Activated naive CD4-positive, alpha-beta T cell treated with anti-CD3 and anti-CD28 coated beads for 36 hours (primary cell): Measurements from ENCODE around the gene SDK1. TPM values are rescaled to one million over a fixed set of nuclear protein-coding genes. Genes with fewer than 3 reads are reported as not detected.
"Not testable (repeated sequence)": the region's sequence is repeated elsewhere in the genome, so short reads cannot be mapped to it uniquely, and the experiment has no call there.

Experiments used
- CTCF ChIA-PET: fragments of 350-600 bp; sonication (Branson Sonifier 250); formaldehyde crosslinking; loops from one replicate; lab custom pipeline; 2021; ENCODE audit warnings: antibody characterized with exemption; lab: Charles Lee
- DNase-seq: peaks from one replicate; pipeline ENCODE4 v3.0.0-alpha.2; 2020
- H3K27ac Mint-ChIP-seq: one replicate; pipeline ENCODE4 v1.8.0; 2021; ENCODE audit warnings: mild to moderate bottlenecking, mixed read lengths
- H3K27me3 Mint-ChIP-seq: one replicate; pipeline ENCODE4 v1.8.0; 2021; ENCODE audit warnings: low read depth, mixed read lengths
- H3K36me3 Mint-ChIP-seq: one replicate; pipeline ENCODE4 v1.8.0; 2021; ENCODE audit warnings: low read depth, mixed read lengths
- H3K4me1 Mint-ChIP-seq: one replicate; pipeline ENCODE4 v1.8.0; 2021; ENCODE audit warnings: low read depth, mixed read lengths
- H3K4me3 Mint-ChIP-seq: one replicate; pipeline ENCODE4 v1.8.0; 2021; ENCODE audit warnings: mild to moderate bottlenecking, moderate library complexity, mixed read lengths
- H3K9me3 Mint-ChIP-seq: one replicate; pipeline ENCODE4 v1.8.0; 2021; ENCODE audit warnings: mixed read lengths
- intact Hi-C: fragments of 100-400 bp; cut with micrococcal nuclease; formaldehyde crosslinking; loops from one replicate; pipeline ENCODE4 v1.15.1; 2023
- total RNA-seq, 2 experiments: library from RNA; stranded (reverse); gene quantifications; one replicate each; pipeline ENCODE4 v1.2.3, GENCODE V29; 2021

SDK1 gene
- total RNA-seq, 2 experiments from 2014 or later: 1.3 to 2.0 TPM

- Mint-ChIP-seq H3K36me3 (no peaks in the 10 kb centered on the region), H3K27ac (no peak overlapping the region), H3K4me1 (no peaks in the 10 kb centered on the region), H3K4me3 (no peak overlapping the region), H3K27me3 (peaks cover 19% of the 10 kb centered on the region), H3K9me3 (peaks cover 5% of the 10 kb centered on the region)
- CTCF ChIA-PET: no interaction called here
- intact Hi-C loops: no loop called here
- DNase-seq: no peak
Measured at GRCh38 chr7:4288791-4289394, 987.8 kb downstream of the SDK1 start.

GRCh38 chr7:4297165-4297917 lies 996.3 kb downstream of the SDK1 start:
- Mint-ChIP-seq H3K9me3 (peaks cover 16% of the 10 kb centered on the region), H3K27me3 (peaks cover 10% of the 10 kb centered on the region), H3K36me3 (no peaks in the 10 kb centered on the region), H3K4me1 (no peaks in the 10 kb centered on the region), H3K4me3 (no peak overlapping the region), H3K27ac (no peak overlapping the region)
- intact Hi-C loops: no loop called here
- CTCF ChIA-PET: no interaction called here
- no peak for DNase-seq

GRCh38 chr7:4297918-4298219 lies 996.8 kb downstream of the SDK1 start:
- Mint-ChIP-seq H3K4me3 (no peak overlapping the region), H3K27me3 (peaks cover 9% of the 10 kb centered on the region), H3K4me1 (no peaks in the 10 kb centered on the region), H3K27ac (no peak overlapping the region), H3K9me3 (peaks cover 16% of the 10 kb centered on the region), H3K36me3 (no peaks in the 10 kb centered on the region)
- DNase-seq: no peak
- intact Hi-C loops: no loop called here
- CTCF ChIA-PET: no interaction called here

- no peak overlapping the region for H3K4me3 Mint-ChIP-seq
- CTCF ChIA-PET: no interaction called here
- H3K9me3 Mint-ChIP-seq: peaks cover 9% of the 10 kb centered on the region
- H3K4me1 Mint-ChIP-seq: no peaks in the 10 kb centered on the region
- no peak overlapping the region for H3K27ac Mint-ChIP-seq
- no peaks in the 10 kb centered on the region for H3K36me3 Mint-ChIP-seq
- DNase-seq: no peak
- peaks cover 7% of the 10 kb centered on the region for H3K27me3 Mint-ChIP-seq
- intact Hi-C loops: no loop called here
Measured at GRCh38 chr7:4299431-4299830, 998.4 kb downstream of the SDK1 start.

GRCh38 chr7:4302203-4302905 lies 1001.3 kb downstream of the SDK1 start:
- peaks cover 4% of the 10 kb centered on the region for H3K27me3 Mint-ChIP-seq
- no peaks in the 10 kb centered on the region for H3K4me1 Mint-ChIP-seq
- no peak for DNase-seq
- H3K27ac Mint-ChIP-seq: no peak overlapping the region
- H3K9me3 Mint-ChIP-seq: peaks cover 4% of the 10 kb centered on the region
- CTCF ChIA-PET: no interaction called here
- H3K36me3 Mint-ChIP-seq: no peaks in the 10 kb centered on the region
- intact Hi-C loops: no loop called here
- no peak overlapping the region for H3K4me3 Mint-ChIP-seq

GRCh38 chr7:4307316-4308204 lies 1006.5 kb downstream of the SDK1 start:
- no peak for DNase-seq
- H3K27me3 Mint-ChIP-seq: peaks cover 2% of the 10 kb centered on the region
- H3K4me1 Mint-ChIP-seq: no peaks in the 10 kb centered on the region
- intact Hi-C loops: no loop called here
- no peak overlapping the region for H3K27ac Mint-ChIP-seq
- H3K4me3 Mint-ChIP-seq: no peak overlapping the region
- H3K36me3 Mint-ChIP-seq: no peaks in the 10 kb centered on the region
- peaks cover 2% of the 10 kb centered on the region for H3K9me3 Mint-ChIP-seq
- CTCF ChIA-PET: no interaction called here

- no peaks in the 10 kb centered on the region for H3K36me3 Mint-ChIP-seq
- CTCF ChIA-PET: no interaction called here
- H3K27ac Mint-ChIP-seq: no peak overlapping the region
- H3K9me3 Mint-ChIP-seq: peaks cover 2% of the 10 kb centered on the region
- no peaks in the 10 kb centered on the region for H3K4me1 Mint-ChIP-seq
- intact Hi-C loops: no loop called here
- DNase-seq: no peak
- peaks cover 2% of the 10 kb centered on the region for H3K27me3 Mint-ChIP-seq
- no peak overlapping the region for H3K4me3 Mint-ChIP-seq
Measured at GRCh38 chr7:4308205-4308590, 1007.1 kb downstream of the SDK1 start.

- intact Hi-C loops, H3K27ac Mint-ChIP-seq, CTCF ChIA-PET, DNase-seq, H3K4me3 Mint-ChIP-seq, H3K27me3 Mint-ChIP-seq, H3K4me1 Mint-ChIP-seq, H3K9me3 Mint-ChIP-seq, H3K36me3 Mint-ChIP-seq: not testable (repeated sequence)
Measured at GRCh38 chr7:4313911-4314310, 1012.9 kb downstream of the SDK1 start.

GRCh38 chr7:4314316-4314715 lies 1013.3 kb downstream of the SDK1 start:
- CTCF ChIA-PET, H3K4me3 Mint-ChIP-seq, H3K4me1 Mint-ChIP-seq, H3K9me3 Mint-ChIP-seq, DNase-seq, intact Hi-C loops, H3K27ac Mint-ChIP-seq, H3K36me3 Mint-ChIP-seq, H3K27me3 Mint-ChIP-seq: not testable (repeated sequence)
